Neutrophil (primary cell): Measurements from ENCODE around the gene PXDC1.

Experiments
- H3K27ac ChIP-seq: fragments of 200-600 bp; sonication (generic); 2 replicates; pipeline ENCODE4 v1.5.1; 2016; ENCODE audit warnings: mild to moderate bottlenecking, moderate library complexity
- H3K27me3 ChIP-seq: fragments of 200-600 bp; sonication (generic); 2 replicates; pipeline ENCODE4 v1.6.0; 2016; ENCODE audit warnings: mild to moderate bottlenecking
- H3K36me3 ChIP-seq: fragments of 200-600 bp; sonication (generic); 2 replicates; pipeline ENCODE4 v1.5.1; 2017
- H3K4me1 ChIP-seq, 2 experiments: fragments of 200-600 bp in 1 of 2; sonication (generic) in 1 of 2; 1 replicate in 1 of 2; 2 replicates in 1 of 2; pipeline versions ENCODE4 v1.5.1 to v1.6.1; 2013 to 2016; ENCODE audit warnings: low read depth in 1 of 2, low read length in 1 of 2, mild to moderate bottlenecking in 1 of 2, moderate library complexity in 1 of 2; ENCODE audit not compliant: control insufficient read depth in 1 of 2, insufficient read depth in 1 of 2
- H3K4me3 ChIP-seq, 2 experiments: fragments of 200-600 bp in 1 of 2; sonication (generic) in 1 of 2; 1 replicate in 1 of 2; 2 replicates in 1 of 2; pipeline ENCODE4 v1.5.1; 2013 to 2016; ENCODE audit warnings: low read depth in 1 of 2, low read length in 1 of 2, mild to moderate bottlenecking in 1 of 2, moderate library complexity in 1 of 2
- H3K9me3 ChIP-seq: fragments of 200-600 bp; sonication (generic); 2 replicates; pipeline ENCODE4 v1.5.1; 2016
- CTCF ChIP-seq: fragments of 200-600 bp; sonication (generic); IDR thresholded peaks from 2 replicates; pipeline ENCODE4 v1.5.1; 2016; ENCODE audit warnings: antibody characterized with exemption

Gene PXDC1

GRCh38 chr6:3789896-3790558 is 38.5 kb upstream of the PXDC1 start:
- Histone ChIP-seq H3K27ac (no peak overlapping the region), H3K9me3 (no peaks in the 10 kb centered on the region), H3K36me3 (no peaks in the 10 kb centered on the region), H3K4me1 (no peaks in the 10 kb centered on the region), H3K27me3 (no peaks in the 10 kb centered on the region), H3K4me3 (no peak overlapping the region)
- no peak for TF ChIP-seq CTCF

- Histone ChIP-seq H3K36me3 (no peaks in the 10 kb centered on the region), H3K4me1 (no peaks in the 10 kb centered on the region), H3K27ac (no peak overlapping the region), H3K9me3 (no peaks in the 10 kb centered on the region), H3K27me3 (no peaks in the 10 kb centered on the region), H3K4me3 (no peak overlapping the region)
- TF ChIP-seq CTCF, result no peak
Measured at GRCh38 chr6:3789018-3789895, 37.7 kb upstream of the PXDC1 start.

- no peaks in the 10 kb centered on the region for H3K27me3 ChIP-seq
- TF ChIP-seq CTCF, result no peak
- H3K9me3 ChIP-seq, result no peaks in the 10 kb centered on the region
- no peak overlapping the region for H3K27ac ChIP-seq
- H3K4me1 ChIP-seq, result no peaks in the 10 kb centered on the region
- no peaks in the 10 kb centered on the region for H3K36me3 ChIP-seq
- H3K4me3 ChIP-seq, result no peak overlapping the region
Measured at GRCh38 chr6:3788408-3789017, 37.0 kb upstream of the PXDC1 start.

GRCh38 chr6:3786141-3786540 is 34.6 kb upstream of the PXDC1 start:
- Histone ChIP-seq H3K27me3 (no peaks in the 10 kb centered on the region), H3K27ac (no peak overlapping the region), H3K4me1 (no peaks in the 10 kb centered on the region), H3K36me3 (no peaks in the 10 kb centered on the region), H3K9me3 (no peaks in the 10 kb centered on the region), H3K4me3 (no peak overlapping the region)
- no peak for TF ChIP-seq CTCF

GRCh38 chr6:3785745-3786098 is 34.2 kb upstream of the PXDC1 start:
- Histone ChIP-seq H3K27me3 (no peaks in the 10 kb centered on the region), H3K4me1 (no peaks in the 10 kb centered on the region)
- no peak for TF ChIP-seq CTCF

More at GRCh38 chr6:3785745-3786098, 34.2 kb upstream of the PXDC1 start:
- no peaks in the 10 kb centered on the region for H3K9me3 ChIP-seq
- H3K36me3 ChIP-seq, result no peaks in the 10 kb centered on the region
- H3K27ac ChIP-seq, result no peak overlapping the region
- no peak overlapping the region for H3K4me3 ChIP-seq
